IPS-20b (cell line): ENCODE data around the gene DLX4.

ENCODE experiments used
- H3K27ac ChIP-seq: one replicate; pipeline ENCODE4 v1.5.1; 2013; ENCODE audit warnings: low read length
- H3K27me3 ChIP-seq: 2 replicates; pipeline ENCODE4 v1.6.1; 2013; ENCODE audit warnings: mild to moderate bottlenecking, low read length, inconsistent platforms; ENCODE audit not compliant: insufficient read depth
- H3K36me3 ChIP-seq: 2 replicates; pipeline ENCODE4 v1.6.1; 2013; ENCODE audit warnings: low read depth, mild to moderate bottlenecking, inconsistent platforms, low read length, moderate library complexity; ENCODE audit not compliant: insufficient read depth
- H3K4me1 ChIP-seq: 2 replicates; pipeline ENCODE4 v1.6.1; 2013; ENCODE audit warnings: mild to moderate bottlenecking, control low read depth, inconsistent platforms, low read length, moderate library complexity; ENCODE audit not compliant: insufficient read depth
- H3K4me3 ChIP-seq: 2 replicates; pipeline ENCODE4 v1.5.1; 2013; ENCODE audit warnings: mild to moderate bottlenecking, low read length, inconsistent platforms
- H3K9ac ChIP-seq: 2 replicates; pipeline ENCODE4 v1.6.1; 2013; ENCODE audit warnings: low read depth, mild to moderate bottlenecking, inconsistent platforms, low read length, moderate library complexity
- H3K9me3 ChIP-seq: 2 replicates; pipeline ENCODE4 v1.6.1; 2013; ENCODE audit warnings: mild to moderate bottlenecking, low read depth, low read length, inconsistent platforms; ENCODE audit not compliant: insufficient read depth

The DLX4 gene

GRCh38 chr17:49932138-49932723, 36.8 kb upstream of the DLX4 start:
- H3K4me1 ChIP-seq = no peaks in the 10 kb centered on the region
- no peak overlapping the region for H3K27ac ChIP-seq
- 0 out of 2 replicates have a peak, but pooled peaks cover 13% of the 10 kb centered on the region for H3K27me3 ChIP-seq

DNA sequence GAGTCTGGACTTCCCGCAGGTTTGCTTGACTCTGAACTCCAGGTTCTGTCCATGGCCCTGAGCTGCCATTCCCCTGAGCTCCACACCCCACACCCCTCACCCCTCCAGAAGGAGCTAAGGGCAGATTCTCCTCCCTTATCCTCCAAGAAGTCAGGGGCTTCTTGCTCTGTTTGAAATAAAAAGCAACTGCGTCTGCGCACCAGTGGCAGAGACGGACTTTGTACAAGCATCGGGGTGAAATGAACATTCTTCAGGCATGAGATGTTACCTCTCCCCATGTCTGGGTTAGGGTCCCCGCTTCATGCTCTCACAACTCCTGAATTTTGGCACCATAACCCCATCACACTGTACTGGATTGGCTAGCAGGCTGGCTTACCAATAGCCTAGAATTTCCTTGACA, 36.1 kb upstream of the DLX4 start:
- Histone ChIP-seq H3K9ac (no peak overlapping the region), H3K27me3 (0 out of 2 replicates have a peak, but pooled peaks cover 13% of the 10 kb centered on the region), H3K36me3 (no peaks in the 10 kb centered on the region), H3K9me3 (no peaks in the 10 kb centered on the region), H3K27ac (no peak overlapping the region), H3K4me3 (no peak overlapping the region), H3K4me1 (no peaks in the 10 kb centered on the region)

More at GRCh38 chr17:49932138-49932723, 36.8 kb upstream of the DLX4 start:
- Histone ChIP-seq H3K9ac (no peak overlapping the region), H3K4me3 (no peak overlapping the region), H3K9me3 (no peaks in the 10 kb centered on the region), H3K36me3 (no peaks in the 10 kb centered on the region)

DNA sequence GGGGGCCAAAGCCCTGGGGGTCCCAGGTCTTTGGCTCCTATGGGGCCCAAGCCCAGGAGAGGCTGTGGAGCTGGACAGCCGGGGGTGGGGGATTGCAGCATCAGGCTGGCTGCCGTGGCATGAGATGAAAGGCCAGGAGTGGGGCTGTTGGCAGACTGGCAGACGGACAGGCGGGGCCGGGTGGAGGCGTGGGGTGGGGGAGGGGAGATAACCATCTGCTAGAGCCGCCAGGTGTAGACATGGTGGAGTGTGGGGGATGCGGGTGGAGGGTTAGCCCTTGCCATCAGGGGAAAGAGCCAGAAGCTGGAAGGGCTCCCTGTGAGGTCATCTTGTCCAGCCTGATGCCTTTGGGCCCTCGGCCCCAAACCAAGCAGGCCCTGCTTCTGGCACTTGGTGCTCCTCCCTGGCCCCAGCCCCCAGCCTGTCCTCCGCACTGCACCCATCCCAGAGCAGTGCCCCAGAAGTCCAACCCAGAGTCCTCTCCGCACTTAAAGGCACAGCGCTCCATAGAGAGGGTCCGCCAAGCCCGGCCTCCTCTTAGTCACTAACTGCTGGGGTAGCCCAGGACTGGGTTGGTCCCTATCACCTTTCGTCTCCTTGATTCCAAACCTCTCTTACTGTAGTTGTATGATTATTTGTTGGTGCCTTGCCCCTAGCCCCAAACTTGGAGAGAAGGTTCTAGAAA, 33.3 kb upstream of the DLX4 start:
- Histone ChIP-seq H3K9me3 (no peaks in the 10 kb centered on the region), H3K4me1 (no peaks in the 10 kb centered on the region), H3K27ac (no peak overlapping the region), H3K27me3 (0 out of 2 replicates have a peak, but pooled peaks cover 6% of the 10 kb centered on the region), H3K36me3 (no peaks in the 10 kb centered on the region), H3K9ac (no peak overlapping the region), H3K4me3 (no peak overlapping the region)

DNA sequence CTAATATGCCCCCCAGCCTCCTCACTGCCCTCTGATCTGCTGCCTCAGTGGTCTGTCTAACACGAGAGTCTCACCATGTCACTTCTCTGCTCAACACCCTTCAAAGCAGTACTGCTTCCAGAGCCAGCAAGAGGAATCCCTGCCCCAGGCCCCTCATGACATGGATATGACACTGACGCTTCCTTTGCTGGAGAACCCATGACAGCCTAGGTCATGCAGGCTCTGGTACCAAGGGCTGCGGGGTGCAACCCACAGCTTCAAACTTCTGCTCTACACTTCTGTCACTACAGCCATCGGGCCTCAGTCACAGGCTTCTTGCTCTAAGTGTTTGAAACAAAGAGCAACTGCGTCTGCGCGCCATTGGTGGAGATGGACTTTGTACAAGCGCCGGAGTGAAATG, 32.6 kb upstream of the DLX4 start:
- H3K27ac ChIP-seq = no peak overlapping the region
- no peaks in the 10 kb centered on the region for H3K9me3 ChIP-seq
- no peak overlapping the region for H3K9ac ChIP-seq
- H3K36me3 ChIP-seq = no peaks in the 10 kb centered on the region
- H3K4me1 ChIP-seq = no peaks in the 10 kb centered on the region
- H3K27me3 ChIP-seq = 0 out of 2 replicates have a peak, but pooled peaks cover 6% of the 10 kb centered on the region
- H3K4me3 ChIP-seq = no peak overlapping the region

DNA sequence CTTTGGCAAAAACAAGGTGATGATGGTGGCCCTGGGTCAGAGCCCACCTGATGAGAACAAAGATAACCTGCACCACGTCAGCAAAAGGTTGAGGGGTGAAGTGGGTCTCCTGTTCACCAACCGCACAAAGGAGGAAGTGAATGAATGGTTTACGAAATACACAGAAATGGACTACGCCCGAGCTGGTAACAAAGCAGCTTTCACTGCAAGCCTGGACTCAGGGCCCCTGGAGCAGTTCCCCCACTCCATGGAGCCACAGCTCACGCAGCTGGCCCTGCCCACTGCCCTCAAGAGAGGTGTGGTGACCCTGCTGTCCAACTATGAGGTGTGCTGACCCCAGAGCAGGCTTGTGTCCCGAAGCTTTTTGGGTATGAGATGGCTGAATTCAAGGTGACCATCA, 29.7 kb upstream of the DLX4 start:
- no peaks in the 10 kb centered on the region for H3K36me3 ChIP-seq
- H3K9ac ChIP-seq = no peak overlapping the region
- H3K4me3 ChIP-seq = no peak overlapping the region
- peaks cover 28% of the 10 kb centered on the region for H3K27me3 ChIP-seq
- H3K9me3 ChIP-seq = no peaks in the 10 kb centered on the region
- H3K4me1 ChIP-seq = peaks cover 2% of the 10 kb centered on the region; the same call in 1 of the 2 replicates
- no peak overlapping the region for H3K27ac ChIP-seq

DNA sequence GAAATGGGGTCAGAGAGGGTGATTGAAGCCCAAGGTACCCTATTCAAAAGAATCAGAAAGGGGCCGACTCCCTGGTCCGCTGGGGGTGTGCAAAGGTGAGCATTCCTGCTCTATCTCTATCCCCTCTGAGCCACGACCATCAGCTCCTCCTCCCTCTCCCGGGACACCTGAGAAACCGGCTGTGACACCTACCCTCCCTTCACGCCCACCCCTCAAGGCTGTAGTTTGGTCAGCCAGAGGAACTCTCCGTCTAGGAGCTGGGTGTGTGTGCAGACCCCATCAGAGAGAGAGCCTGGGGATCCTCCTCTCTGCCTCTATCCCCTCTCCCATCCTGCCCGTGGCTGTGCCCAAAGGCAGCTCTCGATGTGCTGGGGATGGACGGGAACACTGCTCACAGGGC, 27.6 kb upstream of the DLX4 start:
- Histone ChIP-seq H3K36me3 (no peaks in the 10 kb centered on the region), H3K4me3 (no peak overlapping the region), H3K9me3 (no peaks in the 10 kb centered on the region), H3K9ac (no peak overlapping the region), H3K27ac (no peak overlapping the region), H3K27me3 (peaks cover 36% of the 10 kb centered on the region), H3K4me1 (peaks cover 3% of the 10 kb centered on the region; the same call in 1 of the 2 replicates)

DNA sequence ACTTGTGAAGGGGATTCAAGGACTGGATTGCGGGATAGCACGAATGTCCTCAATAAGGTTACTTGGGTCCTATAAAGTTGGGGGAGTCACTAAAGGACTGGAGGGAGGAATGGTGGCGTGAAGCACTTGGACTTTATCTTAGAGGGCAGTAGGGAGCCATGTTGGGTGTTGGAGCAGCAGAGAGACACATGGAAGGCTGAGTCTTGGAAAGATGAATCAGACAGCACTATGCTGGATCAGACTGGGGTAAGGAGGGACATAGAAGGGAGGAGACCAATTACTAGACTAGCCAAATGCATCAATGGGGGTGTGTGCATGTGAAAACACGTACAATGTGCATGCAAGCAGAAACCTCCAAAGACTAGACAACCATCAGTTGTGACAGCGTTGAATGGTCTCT, 26.0 kb upstream of the DLX4 start:
- Histone ChIP-seq H3K4me3 (no peak overlapping the region), H3K9me3 (no peaks in the 10 kb centered on the region), H3K27ac (no peak overlapping the region), H3K36me3 (no peaks in the 10 kb centered on the region), H3K9ac (no peak overlapping the region), H3K4me1 (peaks cover 3% of the 10 kb centered on the region; the same call in 1 of the 2 replicates), H3K27me3 (peaks cover 37% of the 10 kb centered on the region)

DNA sequence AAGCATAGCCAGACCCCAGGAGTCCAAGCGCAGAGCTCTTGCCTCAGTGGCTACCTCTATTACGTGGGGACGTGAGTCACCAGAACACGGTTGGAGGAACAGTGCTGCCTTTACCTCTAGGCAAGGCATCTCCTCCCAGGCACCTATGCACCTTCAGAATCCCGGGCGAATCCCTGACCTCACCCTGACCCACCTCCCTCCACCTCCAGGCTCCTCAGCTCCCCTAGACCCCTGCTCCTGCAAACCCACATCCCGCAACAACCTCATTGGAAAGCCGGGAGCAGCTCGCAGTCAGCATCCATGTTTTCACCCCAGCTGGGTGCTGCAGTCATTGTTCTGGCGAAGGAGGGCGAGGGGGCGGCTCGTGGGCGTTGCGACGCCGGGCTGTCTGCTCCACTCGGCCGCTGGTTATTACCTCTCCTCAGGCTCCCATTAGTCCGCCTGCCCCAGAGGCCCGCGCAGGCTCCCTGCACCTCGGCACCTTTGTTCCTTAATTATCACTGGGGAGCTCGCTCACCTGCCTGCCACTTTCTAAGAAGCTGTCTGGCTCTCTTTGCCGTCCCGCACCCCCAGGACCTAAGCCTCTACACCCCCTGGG, 24.6 kb upstream of the DLX4 start:
- Histone ChIP-seq H3K9ac (no peak overlapping the region), H3K4me3 (no peak overlapping the region), H3K36me3 (no peaks in the 10 kb centered on the region), H3K4me1 (peaks cover 3% of the 10 kb centered on the region; the same call in 1 of the 2 replicates), H3K27me3 (peaks cover 37% of the 10 kb centered on the region), H3K27ac (no peak overlapping the region), H3K9me3 (no peaks in the 10 kb centered on the region)

DNA sequence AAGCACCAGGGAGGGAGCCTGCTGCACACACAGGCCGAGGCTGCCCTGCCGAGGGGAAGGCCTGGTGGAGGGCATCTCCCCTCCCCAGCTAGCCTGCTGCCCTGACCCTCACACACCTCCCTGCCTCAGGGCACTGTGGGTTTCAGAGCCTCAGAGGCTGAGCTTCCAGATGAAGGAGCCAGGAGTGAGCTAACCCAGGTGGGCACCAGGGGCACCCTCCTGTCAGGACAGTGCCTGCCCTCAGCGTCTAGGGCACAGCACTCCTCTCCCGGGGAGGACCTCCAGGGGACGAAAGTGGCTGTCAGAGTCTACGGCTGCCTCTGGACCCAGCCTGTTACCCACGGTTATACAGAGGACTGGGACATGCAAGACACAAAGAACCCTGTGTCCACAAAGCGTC, 22.8 kb upstream of the DLX4 start:
- no peaks in the 10 kb centered on the region for H3K36me3 ChIP-seq
- H3K4me1 ChIP-seq = peaks cover 3% of the 10 kb centered on the region; the same call in 1 of the 2 replicates
- no peak overlapping the region for H3K4me3 ChIP-seq
- no peaks in the 10 kb centered on the region for H3K9me3 ChIP-seq
- H3K9ac ChIP-seq = no peak overlapping the region
- no peak overlapping the region for H3K27ac ChIP-seq
- H3K27me3 ChIP-seq = peaks cover 37% of the 10 kb centered on the region

GRCh38 chr17:49946964-49947584, 21.9 kb upstream of the DLX4 start:
- Histone ChIP-seq H3K27ac (no peak overlapping the region), H3K36me3 (no peaks in the 10 kb centered on the region), H3K27me3 (peaks cover 32% of the 10 kb centered on the region), H3K9ac (no peak overlapping the region), H3K9me3 (no peaks in the 10 kb centered on the region), H3K4me1 (peaks cover 3% of the 10 kb centered on the region; the same call in 1 of the 2 replicates), H3K4me3 (no peak overlapping the region)

DNA sequence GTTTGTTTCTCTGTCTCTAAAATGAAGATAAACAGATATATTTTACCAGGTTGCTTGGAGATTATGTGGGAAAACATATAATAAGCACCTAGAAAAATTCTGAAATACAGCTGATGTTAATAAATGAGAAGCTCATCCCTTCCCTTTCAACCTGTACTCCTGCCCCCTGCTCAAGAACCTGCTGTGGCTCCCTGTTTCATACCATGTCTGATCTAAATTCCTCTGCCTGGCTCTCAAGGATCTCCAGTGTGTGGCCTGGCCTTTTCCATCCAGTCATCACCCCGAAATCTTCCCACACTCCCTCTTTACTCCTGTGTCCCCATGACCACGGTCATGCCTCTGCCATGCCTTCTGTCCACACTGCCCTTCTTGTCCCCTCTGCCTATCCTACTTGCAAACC, 19.4 kb upstream of the DLX4 start:
- Histone ChIP-seq H3K27ac (no peak overlapping the region), H3K4me3 (no peak overlapping the region), H3K27me3 (peaks cover 16% of the 10 kb centered on the region), H3K4me1 (no peaks in the 10 kb centered on the region), H3K36me3 (no peaks in the 10 kb centered on the region), H3K9ac (no peak overlapping the region), H3K9me3 (no peaks in the 10 kb centered on the region)
